HL-60/S4 treated with phorbol 12-myristate 13-acetate at 8.2 ng/mL for 4 days and 3 days (cell line): ENCODE measurements around the gene HIF1A.

Experiments
- in situ Hi-C: fragments of 300-500 bp; cut with MboI; formaldehyde crosslinking; loops from 2 replicates; pipeline ENCODE4 v1.15.0; 2022; ENCODE audit warnings: low sequenced_read_pairs

The HIF1A gene

GRCh38 chr14:61672796-61673195 is 22.5 kb upstream of the HIF1A start:
- in situ Hi-C loops: no loop called here

- in situ Hi-C loops: no loop called here
Measured at GRCh38 chr14:61673305-61673704, 22.0 kb upstream of the HIF1A start.

- in situ Hi-C loops: no loop called here
Measured at GRCh38 chr14:61675291-61675690, 20.0 kb upstream of the HIF1A start.

- in situ Hi-C loops: no loop called here
Measured at GRCh38 chr14:61677479-61677878, 17.8 kb upstream of the HIF1A start.

GRCh38 chr14:61678975-61679374 is 16.3 kb upstream of the HIF1A start:
- in situ Hi-C loops: no loop called here

- in situ Hi-C loops: no loop called here
Measured at GRCh38 chr14:61681413-61681812, 13.9 kb upstream of the HIF1A start.

GRCh38 chr14:61683108-61683507 is 12.2 kb upstream of the HIF1A start:
- in situ Hi-C loops: no loop called here

GRCh38 chr14:61690039-61690438 is 5.3 kb upstream of the HIF1A start:
- in situ Hi-C loops: no loop called here

- in situ Hi-C loops: no loop called here
Measured at GRCh38 chr14:61690982-61691381, 4.3 kb upstream of the HIF1A start.

GRCh38 chr14:61691495-61691894 is 3.8 kb upstream of the HIF1A start:
- in situ Hi-C loops: no loop called here

- in situ Hi-C loops: no loop called here
Measured at GRCh38 chr14:61694039-61694438, 1.3 kb upstream of the HIF1A start.

- in situ Hi-C loops: no loop called here
Measured at GRCh38 chr14:61695695-61696527, 598 bp downstream of the HIF1A start.

- in situ Hi-C loops: no loop called here
Measured at GRCh38 chr14:61696753-61697318, 1.5 kb downstream of the HIF1A start.

GRCh38 chr14:61698206-61698980 is 3.1 kb downstream of the HIF1A start:
- in situ Hi-C loops: no loop called here

GRCh38 chr14:61699027-61699426 is 3.7 kb downstream of the HIF1A start:
- in situ Hi-C loops: no loop called here

- in situ Hi-C loops: no loop called here
Measured at GRCh38 chr14:61700104-61700886, 5.0 kb downstream of the HIF1A start.

GRCh38 chr14:61701946-61702345 is 6.6 kb downstream of the HIF1A start:
- in situ Hi-C loops: no loop called here

- in situ Hi-C loops: no loop called here
Measured at GRCh38 chr14:61703342-61704129, 8.2 kb downstream of the HIF1A start.

GRCh38 chr14:61704554-61704953 is 9.2 kb downstream of the HIF1A start:
- in situ Hi-C loops: no loop called here

GRCh38 chr14:61705017-61705416 is 9.7 kb downstream of the HIF1A start:
- in situ Hi-C loops: no loop called here
